Stimulated activated CD4-positive, alpha-beta T cell treated with anti-CD3 and anti-CD28 coated beads, Interleukin-12 subunit alpha, Interleukin-12 subunit beta, amount 100 ng/mL, for 4 hours (primary cell): Measurements from ENCODE around the gene ARPC3.
"Not testable (repeated sequence)": the region's sequence is repeated elsewhere in the genome, so short reads cannot be mapped to it uniquely, and the experiment has no call there.

Experiments
- DNase-seq: peaks from one replicate; pipeline ENCODE4 v3.0.0-alpha.2; 2020

ARPC3 gene

DNA sequence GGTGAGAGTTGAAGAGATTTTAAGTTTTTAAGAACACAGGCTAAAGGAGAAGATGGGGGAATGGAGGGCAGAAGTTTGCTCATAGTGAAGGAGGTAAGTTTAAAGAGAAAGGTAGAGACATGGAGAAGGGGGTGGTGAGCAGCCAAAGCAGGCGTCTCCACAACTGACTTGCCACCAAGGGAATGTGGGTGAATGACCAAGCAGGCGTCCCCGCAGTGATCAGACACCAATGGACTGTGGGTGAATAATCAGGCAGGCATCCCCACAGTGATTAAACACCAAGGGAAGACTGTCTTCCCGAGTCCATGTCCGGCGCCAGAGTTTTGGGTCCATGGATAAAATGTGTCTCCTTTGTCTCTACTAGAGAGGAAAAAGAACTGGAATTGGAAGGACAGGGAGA is 40.1 kb downstream of the ARPC3 start:
- DNase-seq: not testable (repeated sequence)

DNA sequence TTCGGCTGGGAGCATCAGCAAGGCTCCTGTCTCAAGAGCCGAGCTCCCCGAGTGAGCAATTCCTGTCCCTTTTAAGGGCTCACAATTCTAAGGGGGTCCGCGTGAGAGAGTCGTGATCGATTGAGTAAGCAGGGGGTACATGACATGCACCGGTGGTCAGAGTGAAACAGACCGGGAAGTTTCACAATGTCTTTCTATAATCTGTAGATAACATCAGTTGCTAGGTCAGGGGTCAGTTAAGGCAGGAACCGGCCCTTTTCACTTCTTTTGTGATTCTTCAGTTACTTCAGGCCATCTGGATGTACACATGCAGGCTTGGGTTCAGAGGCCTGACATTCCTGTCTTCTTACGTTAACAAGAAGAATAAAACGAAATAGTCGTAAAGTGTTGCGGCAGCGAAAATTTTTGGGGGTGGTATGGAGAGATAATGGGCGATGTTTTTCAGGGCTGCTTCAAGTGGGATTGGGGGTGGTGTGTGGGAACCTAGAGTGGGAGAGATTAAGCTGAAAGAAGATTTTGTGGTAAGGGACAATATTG is 44.9 kb downstream of the ARPC3 start:
- DNase-seq: not testable (repeated sequence)

DNA sequence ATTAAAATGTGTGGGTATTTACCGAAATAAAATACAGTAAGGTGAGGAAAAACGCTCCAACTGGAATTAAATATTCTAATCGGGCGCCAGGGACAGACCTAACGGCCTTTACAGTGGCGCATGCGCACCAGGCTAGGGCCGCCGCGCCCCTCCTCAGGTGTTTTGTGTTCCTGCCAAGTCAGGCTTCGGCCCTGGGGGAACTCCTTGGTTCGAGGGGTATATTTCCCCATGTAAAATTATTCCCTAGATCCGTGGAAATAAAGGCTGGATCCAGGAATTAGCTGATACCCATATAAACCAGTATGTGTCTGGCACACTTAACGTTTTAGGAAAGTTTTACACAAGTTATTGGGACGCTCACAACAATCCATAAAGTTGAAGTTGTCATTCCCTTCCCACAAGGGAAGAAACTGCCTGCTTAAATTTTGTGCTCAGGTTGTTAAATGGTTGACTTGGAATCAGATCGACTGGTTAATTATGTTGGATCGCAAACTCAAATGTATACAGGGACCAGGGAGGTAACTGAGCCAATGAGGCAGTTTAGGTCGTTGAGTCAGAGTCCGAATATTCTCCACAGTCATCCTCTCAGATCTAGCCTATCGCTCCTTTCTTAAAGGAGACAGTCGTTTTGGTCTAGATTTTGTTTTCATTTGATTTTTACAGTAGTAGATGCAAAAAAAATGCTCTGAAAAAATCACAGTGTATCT is 46.0 kb downstream of the ARPC3 start:
- DNase-seq: peak; percentile 74

DNA sequence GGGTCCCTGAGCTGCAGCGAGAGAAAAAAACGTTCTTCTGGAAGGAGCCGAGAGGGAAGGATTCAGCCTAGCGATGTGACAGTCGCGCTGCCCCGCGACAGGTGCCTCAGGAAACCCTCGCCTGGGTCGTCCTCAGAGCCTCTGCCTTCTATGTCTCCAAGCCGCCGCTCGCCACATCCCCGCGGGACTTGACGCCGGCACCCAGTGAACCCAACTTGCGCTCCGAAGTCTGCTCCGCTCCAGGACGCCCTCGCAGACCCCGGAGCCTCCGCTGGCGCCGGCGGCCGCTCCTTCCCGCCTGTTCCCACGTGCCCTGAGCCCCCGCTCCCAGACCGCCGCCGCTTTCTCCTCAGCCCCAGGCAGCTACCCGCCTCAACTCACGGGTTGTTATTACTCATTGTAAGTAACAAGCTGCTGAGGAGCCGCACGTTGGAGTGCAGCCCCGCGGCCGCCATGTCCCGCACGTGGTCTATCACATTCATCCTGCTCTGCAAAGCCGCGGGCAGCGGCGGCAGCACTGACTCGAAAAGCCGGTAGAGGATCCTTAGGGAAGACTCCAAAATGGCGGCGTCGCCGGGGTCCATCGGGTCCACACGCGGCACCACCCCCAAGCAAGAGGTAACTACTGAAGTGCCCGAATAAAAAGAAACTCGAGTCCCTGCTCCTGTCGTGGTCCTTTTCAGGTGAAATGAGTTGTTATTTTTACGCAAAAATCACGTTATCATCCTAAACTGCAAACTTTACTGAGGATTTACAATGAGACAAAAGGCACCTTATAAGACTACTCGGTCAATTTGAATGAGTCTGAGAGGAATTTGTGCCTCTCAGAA is 46.8 kb downstream of the ARPC3 start, which contains the start of gene ANAPC7:
Gene ANAPC7, minus strand, starts transcription at position 563 of the 830 bp plus-strand sequence. Its CDS starts 81 bp downstream, at position 482.
- DNase-seq: peak; percentile 79
